ENCODE results near the gene MUC3A.
"Not testable (repeated sequence)": the region's sequence is repeated elsewhere in the genome, so short reads cannot be mapped to it uniquely, and the experiment has no call there.

Gene MUC3A

DNA sequence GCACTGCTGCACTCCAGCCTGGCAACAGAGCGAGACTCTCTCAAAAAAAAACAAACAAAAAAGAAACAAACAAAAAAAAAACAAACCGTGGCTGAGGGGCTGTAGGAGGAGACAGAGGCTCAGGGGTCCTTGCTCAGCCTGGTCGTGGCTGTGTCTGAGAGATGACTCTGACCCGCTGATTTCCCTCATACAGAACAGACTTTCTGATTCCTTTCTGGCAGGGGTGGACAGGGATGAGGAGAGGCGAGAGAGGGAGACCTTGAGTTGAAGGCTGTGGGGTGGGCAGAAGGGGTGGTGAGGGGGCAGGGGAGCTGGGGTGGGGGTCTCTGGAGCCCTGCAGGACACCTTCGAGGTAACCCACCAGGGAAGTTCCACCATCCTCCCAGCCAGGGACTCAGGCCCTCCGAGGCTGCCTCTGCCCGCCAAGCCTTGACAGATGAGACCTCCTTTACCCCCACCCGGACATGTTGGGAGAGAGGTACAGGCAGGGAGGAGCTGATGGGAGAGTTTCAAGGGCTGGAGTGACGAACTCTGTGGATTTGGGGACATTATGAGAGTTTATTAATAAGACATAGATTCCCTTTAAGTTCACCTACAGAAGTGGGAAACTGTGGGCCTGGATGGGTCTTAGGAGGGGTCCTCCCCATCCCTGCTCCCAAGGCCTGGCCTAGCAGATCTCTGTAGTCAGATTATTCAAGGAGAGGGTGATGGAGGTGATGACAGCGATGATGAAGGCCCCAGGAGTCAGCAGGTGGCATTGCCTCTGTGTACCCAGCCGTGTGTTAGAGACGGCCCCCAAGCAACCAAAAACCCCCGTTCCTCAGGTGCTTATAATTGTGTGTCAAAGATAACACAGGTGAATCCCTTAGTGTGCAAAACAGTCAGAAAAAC, 22.0 kb downstream of the MUC3A start:
- DNase-seq (ENCODE audit: low spot score): no peak

DNA sequence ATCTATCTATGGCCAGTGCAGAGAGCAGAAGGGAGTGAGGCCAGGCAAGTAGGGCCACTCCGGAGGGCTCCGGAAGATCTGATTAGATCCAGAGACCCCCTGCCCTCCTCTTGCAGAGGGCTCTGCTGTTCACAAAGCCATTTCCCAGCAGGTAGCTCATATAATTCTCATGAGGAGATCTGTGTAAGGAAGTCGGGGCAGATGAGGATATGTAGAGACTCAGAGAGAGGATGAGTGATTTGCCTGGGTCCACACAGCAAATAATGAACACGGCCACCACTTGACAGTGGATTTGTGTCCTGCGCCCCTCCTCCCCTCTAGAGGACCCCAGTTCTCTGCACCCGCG, 22.6 kb downstream of the MUC3A start:
- no peak for DNase-seq (ENCODE audit: low spot score)

DNA sequence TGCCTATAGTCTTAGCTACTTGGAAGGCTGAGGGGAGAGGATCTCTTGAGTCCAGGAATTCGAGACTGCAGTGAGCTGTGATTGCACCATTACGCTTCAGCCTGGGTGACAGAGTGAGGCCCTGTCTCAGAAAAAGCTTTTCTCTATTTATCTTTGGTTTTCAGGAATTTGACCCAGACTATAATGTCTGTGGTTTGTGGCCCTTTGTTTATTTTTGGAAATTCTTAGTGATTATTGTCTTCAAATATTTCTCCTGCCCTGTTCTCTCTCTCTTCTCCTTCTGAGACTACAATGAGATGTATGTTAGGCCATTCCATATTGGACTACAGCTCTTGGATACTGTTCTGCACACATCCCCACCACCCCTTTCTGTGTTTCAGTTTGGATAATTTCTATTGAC, 24.7 kb downstream of the MUC3A start:
- no peak for DNase-seq (ENCODE audit: low spot score)

DNA sequence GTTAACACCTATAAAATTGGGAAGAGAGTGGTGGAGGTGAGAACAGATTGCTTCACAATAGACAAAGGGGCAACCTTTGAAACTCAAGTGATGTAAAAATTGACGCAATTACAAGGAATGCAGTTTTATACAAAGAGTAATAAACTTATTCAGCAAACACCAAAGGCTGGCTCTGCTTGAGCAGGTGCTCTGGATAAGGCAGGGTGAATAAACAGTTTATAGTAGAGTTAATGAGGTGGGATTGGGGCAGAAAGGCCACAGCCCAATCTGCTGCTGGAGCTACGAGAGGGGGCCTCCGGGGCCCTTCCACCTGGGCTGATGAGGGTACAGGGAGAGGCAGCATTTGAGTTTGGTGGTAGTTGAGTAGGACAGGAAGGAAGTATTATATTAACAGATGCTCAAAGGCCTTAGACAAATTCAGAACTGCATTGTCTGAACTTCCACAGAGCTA, 26.1 kb downstream of the MUC3A start:
- DNase-seq (ENCODE audit: low spot score): no peak

DNA sequence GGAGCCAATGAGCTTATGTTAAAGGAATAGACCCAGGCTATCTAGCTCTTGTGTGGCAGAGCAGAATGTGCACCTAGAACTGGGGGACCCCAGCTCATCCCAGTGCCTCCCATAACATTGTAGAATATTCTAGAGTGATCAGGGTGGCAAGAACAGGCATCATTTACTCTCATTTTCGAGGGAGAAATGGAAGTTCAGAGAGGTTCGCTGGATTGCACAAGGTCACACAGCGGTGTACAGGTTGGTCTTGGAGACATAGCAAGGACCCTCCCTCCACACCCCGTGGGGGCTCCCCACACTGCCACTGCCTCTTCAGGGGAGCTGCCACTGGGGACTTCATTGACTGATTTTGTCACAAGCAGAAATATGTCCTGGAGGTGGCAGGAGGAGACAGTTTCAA, 29.0 kb downstream of the MUC3A start:
- DNase-seq (ENCODE audit: low spot score): no peak

DNA sequence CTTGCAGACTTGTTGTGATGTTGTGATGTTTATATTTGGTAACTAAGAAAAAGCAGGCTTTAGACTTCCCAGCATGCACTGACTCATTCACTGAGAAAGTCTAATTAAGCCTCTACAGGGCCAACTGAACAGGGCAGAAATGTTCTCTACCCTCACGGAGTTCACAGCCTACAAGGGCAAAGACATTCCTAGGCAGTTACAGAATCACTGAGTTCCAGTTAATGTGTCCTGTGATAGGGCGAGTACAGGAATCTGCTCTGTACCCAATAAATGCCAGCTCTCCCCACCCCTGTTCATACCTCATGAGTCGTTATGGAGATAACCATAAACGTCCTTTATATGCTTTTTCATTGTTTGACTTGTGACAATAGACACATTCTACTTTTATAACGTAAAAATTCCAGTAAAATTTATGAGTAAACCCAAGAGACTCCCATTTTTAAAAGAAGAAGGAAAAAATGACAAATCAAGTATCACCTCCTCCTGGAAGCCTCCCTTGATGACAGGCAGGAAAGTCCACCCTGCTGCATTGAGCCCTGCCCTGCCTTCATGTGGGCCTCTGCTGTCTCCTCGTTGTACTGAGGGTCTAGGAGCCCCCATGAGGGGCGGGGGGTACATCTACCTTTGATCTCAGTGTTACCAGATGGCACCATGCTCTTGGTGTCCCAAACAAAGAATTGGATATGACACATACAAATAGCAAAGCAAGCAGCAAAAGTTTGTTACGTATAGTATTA, 34.3 kb downstream of the MUC3A start:
- peak; percentile 66 for DNase-seq (ENCODE audit: low spot score)

DNA sequence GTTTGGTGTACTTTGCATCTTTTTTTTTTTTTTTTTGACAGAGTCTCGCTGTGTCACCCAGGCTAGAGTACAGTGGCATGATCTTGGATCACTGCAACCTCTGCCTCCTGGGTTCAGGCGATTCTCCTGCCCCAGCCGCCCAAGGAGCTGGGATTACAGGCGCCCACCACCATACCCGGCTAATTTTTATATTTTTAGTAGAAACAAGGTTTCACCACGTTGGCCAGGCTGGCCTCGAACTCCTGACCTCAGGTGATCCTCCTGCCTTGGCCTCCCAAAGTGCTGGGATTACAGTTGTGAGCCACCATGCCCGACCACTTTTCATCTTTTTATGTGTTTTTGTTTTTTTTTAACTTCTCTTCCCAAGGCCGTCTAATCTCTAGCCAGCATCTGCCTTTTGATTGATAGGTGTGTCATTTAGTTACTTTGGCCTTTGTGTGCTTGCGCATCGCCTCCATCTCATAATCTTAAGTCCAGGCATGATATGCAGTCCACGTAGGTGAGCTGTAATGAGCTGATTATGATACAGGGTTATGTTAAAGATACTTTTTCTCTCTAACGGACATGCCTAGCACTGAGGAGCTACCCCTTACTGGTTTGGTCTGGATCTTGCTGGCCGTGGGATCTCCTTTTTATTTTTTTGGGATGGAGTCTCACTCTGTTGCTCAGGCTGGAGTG, 35.0 kb downstream of the MUC3A start:
- not testable (repeated sequence) for DNase-seq (ENCODE audit: low spot score)

DNA sequence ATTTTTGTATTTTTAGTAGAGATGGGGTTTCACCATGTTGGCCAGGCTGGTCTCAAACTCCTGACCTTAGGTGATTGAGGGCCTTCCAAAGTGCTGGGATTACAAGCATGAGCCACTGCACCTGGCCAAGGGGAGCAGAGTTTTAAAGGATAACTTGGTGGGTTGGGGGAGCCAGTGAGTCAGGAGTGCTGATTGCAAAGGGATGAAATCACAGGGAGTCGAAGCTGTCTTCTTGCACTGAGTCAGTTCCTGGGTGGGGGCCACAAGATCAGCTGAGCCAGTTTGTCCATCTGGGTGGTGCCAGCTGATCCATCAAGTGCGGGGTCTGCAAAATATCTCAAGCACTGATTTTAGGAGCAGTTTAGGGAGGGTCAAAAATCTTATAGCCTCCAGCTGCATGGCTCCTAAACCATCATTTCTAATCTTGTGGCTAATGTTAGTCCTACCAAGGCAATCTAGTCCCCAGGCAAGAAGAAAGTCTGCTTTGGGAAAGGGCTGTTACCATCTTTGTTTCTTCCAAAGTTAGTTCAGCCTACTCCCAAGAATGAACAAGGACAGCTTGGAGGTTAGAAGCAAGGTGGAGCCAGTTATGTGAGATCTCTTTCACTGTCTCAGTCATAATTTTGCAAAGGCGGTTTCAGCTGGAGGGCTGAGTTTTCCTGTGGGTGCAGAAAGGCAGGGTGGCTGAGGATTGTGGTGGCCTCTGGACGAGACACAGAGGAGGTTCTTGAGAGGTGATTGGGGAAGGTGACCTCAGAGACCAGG, 35.9 kb downstream of the MUC3A start:
- DNase-seq (ENCODE audit: low spot score): not testable (repeated sequence)

DNA sequence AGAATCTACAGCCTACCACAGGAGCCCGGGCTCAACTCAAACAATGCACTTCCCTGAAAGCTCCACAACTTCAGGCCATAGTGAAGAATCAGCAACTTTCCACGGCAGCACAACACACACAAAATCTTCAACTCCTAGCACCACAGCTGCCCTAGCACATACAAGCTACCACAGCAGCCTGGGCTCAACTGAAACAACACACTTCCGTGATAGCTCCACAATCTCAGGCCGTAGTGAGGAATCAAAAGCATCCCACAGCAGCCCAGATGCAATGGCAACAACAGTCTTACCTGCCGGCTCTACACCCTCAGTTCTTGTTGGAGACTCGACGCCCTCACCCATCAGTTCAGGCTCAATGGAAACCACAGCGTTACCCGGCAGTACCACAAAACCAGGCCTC, 42.3 kb downstream of the MUC3A start:
- DNase-seq (ENCODE audit: low spot score): no peak

DNA sequence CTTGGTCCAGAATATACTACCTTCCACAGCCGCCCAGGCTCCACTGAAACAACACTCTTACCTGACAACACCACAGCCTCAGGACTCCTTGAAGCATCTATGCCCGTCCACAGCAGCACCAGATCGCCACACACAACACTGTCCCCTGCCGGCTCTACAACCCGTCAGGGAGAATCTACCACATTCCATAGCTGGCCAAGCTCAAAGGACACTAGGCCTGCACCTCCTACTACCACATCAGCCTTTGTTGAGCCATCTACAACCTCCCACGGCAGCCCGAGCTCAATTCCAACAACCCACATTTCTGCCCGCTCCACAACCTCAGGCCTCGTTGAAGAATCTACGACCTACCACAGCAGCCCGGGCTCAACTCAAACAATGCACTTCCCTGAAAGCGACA, 42.9 kb downstream of the MUC3A start:
- not testable (repeated sequence) for DNase-seq (ENCODE audit: low spot score)

DNA sequence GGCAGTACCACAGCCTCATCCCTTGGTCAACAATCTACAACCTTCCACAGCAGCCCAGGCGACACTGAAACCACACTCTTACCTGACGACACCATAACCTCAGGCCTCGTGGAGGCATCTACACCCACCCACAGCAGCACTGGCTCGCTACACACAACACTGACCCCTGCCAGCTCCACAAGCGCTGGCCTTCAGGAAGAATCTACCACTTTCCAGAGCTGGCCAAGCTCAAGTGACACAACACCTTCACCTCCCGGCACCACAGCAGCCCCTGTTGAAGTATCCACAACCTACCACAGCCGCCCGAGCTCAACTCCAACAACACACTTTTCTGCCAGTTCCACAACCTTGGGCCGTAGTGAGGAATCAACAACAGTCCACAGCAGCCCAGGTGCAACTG, 45.3 kb downstream of the MUC3A start:
- not testable (repeated sequence) for DNase-seq (ENCODE audit: low spot score)

DNA sequence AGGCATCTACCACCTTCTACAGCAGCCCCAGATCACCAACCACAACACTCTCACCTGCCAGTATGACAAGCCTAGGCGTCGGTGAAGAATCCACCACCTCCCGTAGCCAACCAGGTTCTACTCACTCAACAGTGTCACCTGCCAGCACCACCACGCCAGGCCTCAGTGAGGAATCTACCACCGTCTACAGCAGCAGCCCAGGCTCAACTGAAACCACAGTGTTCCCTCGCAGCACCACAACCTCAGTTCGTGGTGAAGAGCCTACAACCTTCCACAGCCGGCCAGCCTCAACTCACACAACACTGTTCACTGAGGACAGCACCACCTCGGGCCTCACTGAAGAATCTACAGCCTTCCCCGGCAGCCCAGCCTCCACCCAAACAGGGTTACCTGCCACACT, 49.2 kb downstream of the MUC3A start:
- DNase-seq (ENCODE audit: low spot score): not testable (repeated sequence)

DNA sequence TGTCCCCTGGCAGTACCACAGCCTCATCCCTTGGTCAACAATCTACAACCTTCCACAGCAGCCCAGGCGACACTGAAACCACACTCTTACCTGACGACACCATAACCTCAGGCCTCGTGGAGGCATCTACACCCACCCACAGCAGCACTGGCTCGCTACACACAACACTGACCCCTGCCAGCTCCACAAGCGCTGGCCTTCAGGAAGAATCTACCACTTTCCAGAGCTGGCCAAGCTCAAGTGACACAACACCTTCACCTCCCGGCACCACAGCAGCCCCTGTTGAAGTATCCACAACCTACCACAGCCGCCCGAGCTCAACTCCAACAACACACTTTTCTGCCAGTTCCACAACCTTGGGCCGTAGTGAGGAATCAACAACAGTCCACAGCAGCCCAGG, 50.0 kb downstream of the MUC3A start:
- DNase-seq (ENCODE audit: low spot score): not testable (repeated sequence)

DNA sequence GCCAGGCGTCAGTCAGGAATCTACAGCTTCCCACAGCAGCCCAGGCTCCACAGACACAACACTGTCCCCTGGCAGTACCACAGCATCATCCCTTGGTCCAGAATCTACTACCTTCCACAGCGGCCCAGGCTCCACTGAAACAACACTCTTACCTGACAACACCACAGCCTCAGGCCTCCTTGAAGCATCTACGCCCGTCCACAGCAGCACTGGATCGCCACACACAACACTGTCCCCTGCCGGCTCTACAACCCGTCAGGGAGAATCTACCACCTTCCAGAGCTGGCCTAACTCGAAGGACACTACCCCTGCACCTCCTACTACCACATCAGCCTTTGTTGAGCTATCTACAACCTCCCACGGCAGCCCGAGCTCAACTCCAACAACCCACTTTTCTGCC, 50.7 kb downstream of the MUC3A start:
- DNase-seq (ENCODE audit: low spot score): not testable (repeated sequence)

DNA sequence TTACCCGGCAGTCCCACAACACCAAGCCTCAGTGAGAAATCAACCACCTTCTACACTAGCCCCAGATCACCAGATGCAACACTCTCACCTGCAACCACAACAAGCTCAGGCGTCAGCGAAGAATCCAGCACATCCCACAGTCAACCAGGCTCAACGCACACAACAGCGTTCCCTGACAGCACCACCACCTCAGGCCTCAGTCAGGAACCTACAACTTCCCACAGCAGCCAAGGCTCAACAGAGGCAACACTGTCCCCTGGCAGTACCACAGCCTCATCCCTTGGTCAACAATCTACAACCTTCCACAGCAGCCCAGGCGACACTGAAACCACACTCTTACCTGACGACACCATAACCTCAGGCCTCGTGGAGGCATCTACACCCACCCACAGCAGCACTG, 53.0 kb downstream of the MUC3A start:
- not testable (repeated sequence) for DNase-seq (ENCODE audit: low spot score)

DNA sequence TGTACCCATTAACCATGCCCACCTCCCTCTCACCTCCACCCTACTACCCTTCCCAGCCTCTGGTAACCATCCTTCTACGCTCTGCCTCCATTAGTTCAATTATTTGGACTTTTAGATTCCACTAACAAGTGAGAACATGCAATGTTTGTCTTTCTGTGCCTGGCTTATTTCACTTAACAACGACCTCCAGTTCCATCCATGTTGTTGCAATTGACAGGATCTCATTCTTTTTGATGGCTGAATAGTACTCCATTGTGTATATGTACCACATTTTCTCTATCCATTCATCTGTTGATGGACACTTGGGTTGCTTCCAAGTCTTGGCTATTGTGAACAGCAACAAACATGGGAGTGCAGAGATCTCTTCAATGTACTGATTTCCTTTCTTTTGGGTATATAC, 58.0 kb downstream of the MUC3A start:
- not testable (repeated sequence) for DNase-seq (ENCODE audit: low spot score)

DNA sequence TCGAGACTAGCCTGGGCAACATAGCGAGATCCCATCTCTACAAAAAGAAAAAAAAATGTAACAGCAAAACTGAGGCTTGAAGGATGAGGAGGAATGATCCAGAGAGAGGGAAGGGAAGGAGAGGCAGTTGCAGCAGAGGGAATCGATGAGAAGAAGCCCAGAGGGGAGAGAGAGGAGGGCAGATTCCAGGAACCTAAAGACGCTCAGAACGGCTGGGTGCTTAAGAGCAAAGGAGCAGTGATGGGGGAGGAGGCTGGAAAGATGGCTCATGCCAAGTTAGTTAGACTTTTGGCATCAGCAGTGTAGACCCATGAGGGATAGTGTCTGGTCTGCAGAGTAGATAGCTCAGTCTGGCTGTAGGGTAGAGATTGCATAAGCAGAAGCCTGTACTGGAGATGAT, 60.3 kb downstream of the MUC3A start:
- DNase-seq (ENCODE audit: low spot score): no peak

DNA sequence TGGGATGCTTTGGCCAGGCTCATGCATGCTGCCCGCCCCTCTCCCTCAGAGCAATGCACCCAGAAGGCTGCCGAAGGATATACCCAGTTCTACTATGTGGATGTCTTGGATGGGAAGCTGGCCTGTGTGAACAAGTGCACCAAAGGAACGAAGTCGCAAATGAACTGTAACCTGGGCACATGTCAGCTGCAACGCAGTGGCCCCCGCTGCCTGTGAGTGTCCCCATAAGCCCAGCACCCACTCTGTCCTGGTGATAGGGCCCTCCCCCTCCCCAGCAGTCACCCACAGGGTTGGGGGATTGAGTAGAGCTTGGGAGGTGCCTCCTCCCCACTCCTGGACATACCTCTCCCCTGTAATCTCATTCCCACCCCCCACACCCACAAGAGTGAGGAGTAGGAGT, 63.6 kb downstream of the MUC3A start:
- DNase-seq (ENCODE audit: low spot score): no peak

DNA sequence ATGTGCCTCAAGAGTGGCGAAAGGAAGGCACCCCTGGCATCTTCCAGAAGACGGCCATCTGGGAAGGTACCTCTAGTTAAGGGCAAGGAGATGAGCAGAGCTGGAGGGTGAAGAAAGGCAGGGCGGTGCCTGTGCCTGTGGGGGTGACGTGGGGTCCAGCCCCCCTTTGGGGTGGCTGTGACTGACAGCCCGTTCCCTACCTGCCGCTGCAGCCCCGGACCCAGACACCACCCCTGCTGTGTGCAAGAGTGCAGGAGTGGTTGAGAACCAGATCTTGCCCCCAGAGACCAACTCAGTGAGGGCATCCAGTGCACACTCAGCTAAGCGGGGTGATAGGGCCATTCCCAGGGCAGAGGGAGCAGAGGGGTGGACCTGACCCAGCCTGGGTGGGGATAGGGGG, 66.3 kb downstream of the MUC3A start:
- no peak for DNase-seq (ENCODE audit: low spot score)

DNA sequence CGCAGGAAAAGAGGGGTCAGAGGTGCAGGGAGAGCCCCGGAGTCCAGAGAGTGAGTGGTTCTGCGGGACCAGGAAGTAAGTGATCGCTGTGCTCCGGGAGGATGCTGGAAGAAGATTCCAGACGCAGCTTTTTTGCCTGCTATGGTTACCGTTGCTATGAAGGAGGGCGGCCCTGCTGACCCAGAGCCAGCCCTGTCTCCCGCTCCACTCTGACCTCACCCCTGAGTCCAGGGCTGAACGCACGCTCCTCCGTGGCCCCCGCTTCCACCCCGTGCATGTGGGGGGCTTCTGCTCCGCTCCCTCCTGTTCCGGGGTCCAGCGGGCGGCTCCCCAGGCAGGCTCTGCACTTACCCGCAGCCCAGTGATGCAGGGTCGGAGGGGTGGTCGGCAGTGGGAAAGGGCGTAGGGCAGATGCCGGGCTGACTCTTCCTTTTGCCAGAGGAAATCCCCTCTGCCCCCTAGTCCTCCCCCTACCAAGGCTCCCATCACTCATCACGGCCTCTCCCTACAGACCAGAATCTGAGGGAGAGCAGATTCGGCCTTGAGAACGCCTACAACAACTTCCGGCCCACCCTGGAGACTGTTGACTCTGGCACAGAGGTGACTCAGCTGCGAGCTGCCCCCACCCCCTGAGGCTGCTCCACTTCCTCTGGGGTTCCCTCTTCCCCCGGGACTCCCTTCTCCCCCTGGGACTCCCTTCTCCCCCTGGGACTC, 67.9 kb downstream of the MUC3A start:
- DNase-seq (ENCODE audit: low spot score): peak; percentile 93

All from GM03348 (cell line).